ENCODE measurements around the gene UNC45B.

The UNC45B gene

DNA sequence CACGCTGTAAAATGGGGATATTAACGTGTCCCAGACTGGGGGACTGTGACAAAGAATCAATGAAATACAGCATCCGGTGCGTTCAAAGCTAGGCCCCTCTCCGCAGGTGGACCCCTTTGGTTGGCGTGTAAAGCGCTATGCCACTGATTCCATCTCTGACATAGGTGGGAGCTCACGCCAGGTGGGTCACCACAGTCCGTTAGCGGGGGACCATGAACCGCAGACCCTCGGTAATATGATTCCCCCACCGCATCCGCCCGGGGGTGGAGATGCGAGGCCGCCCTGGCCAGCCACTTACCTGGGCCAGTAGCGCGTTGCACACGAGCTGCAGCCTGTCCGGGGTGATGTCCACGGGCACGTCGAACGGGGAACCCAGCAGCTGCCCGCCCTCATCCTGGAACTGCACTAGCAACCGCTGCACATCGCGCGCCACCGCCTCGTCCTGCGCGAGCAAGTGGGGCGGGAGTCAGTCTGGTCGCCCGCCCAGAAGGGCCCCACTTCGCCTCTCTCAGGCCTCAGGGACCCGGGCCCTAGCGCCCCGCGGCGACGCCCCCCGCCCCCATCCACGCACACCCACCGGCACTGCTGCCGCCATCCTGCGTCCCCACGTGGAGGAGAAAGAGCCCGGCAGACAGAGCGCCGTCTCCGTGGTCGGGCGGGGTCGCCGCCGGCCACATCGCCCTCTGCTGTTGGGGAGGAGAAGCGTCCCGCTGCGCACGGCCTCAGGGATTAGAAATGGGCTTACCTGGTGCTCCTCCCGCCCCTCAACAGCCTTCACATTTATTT is 5.7 kb upstream of the UNC45B start, which contains the start of gene NLE1:
NLE1 (minus strand) TSS at position 623 of the 786 bp plus-strand sequence; CDS start at position 595, 28 bp downstream.
- no peak for TF ChIP-seq EZH2phosphoT487 (IDR thresholded peaks at IDR 0.05; ENCODE audit: low read depth)
- TF ChIP-seq, protein P1, sequence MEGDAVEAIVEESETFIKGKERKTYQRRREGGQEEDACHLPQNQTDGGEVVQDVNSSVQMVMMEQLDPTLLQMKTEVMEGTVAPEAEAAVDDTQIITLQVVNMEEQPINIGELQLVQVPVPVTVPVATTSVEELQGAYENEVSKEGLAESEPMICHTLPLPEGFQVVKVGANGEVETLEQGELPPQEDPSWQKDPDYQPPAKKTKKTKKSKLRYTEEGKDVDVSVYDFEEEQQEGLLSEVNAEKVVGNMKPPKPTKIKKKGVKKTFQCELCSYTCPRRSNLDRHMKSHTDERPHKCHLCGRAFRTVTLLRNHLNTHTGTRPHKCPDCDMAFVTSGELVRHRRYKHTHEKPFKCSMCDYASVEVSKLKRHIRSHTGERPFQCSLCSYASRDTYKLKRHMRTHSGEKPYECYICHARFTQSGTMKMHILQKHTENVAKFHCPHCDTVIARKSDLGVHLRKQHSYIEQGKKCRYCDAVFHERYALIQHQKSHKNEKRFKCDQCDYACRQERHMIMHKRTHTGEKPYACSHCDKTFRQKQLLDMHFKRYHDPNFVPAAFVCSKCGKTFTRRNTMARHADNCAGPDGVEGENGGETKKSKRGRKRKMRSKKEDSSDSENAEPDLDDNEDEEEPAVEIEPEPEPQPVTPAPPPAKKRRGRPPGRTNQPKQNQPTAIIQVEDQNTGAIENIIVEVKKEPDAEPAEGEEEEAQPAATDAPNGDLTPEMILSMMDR (IDR thresholded peaks at IDR 0.05; ENCODE audit: low read depth, low read length): peak; percentile 71
- Histone ChIP-seq H3K4me1 (ENCODE audit: low read length) (peaks cover 12% of the 10 kb centered on the region), H3K27ac (ENCODE audit: low read length) (peak within 1 kb of the TSS; percentile 49; the same call in 1 of the 2 replicates), H3K27me3 (ENCODE audit: low read depth, low read length) (no peaks in the 10 kb centered on the region), H3K79me2 (ENCODE audit: low read length) (peaks cover 34% of the 10 kb centered on the region), H2AFZ (ENCODE audit: low read depth, low read length) (peak within 1 kb of the TSS; percentile 99), H3K4me3 (ENCODE audit: low read length) (peak within 1 kb of the TSS; percentile 100), H3K36me3 (replicated peaks; ENCODE audit: low read depth, low read length) (peaks cover 30% of the 10 kb centered on the region), H4K20me1 (ENCODE audit: insufficient read depth, low read length) (no peaks in the 10 kb centered on the region), H3K9me3 (ENCODE audit: insufficient read depth, low read length) (no peaks in the 10 kb centered on the region), H3K4me2 (ENCODE audit: low read length) (peak within 1 kb of the TSS; percentile 87), H3K9ac (ENCODE audit: low read length) (peak within 1 kb of the TSS; percentile 96)

DNA sequence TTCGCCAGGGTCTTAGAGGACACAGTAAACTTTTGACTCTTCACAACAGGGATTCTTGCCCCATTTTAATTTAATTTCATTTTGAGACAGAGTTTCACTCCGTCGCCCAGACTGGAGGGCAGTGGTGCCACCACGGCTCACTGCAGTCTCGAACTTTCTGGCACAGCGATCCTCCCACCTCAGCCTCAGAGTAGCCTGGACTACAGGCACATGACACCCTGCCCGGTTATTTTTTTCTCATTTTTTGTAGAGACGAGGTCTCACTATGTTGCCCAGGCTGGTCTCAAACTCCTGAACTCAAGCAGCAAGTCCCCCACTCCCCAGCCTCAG is 5.2 kb upstream of the UNC45B start:
- H3K4me2 ChIP-seq (ENCODE audit: low read length): peak overlapping the region; percentile 74
- peak overlapping the region; percentile 96 for H3K9ac ChIP-seq (ENCODE audit: low read length)
- H3K27ac ChIP-seq (ENCODE audit: low read length): no peak overlapping the region
- H3K9me3 ChIP-seq (ENCODE audit: insufficient read depth, low read length): no peaks in the 10 kb centered on the region
- H3K4me1 ChIP-seq (ENCODE audit: low read length): peaks cover 12% of the 10 kb centered on the region
- H3K79me2 ChIP-seq (ENCODE audit: low read length): peaks cover 34% of the 10 kb centered on the region
- no peak for TF ChIP-seq EZH2phosphoT487 (IDR thresholded peaks at IDR 0.05; ENCODE audit: low read depth)
- TF ChIP-seq, protein P1 (IDR thresholded peaks at IDR 0.05; ENCODE audit: low read depth, low read length): no peak
- H3K4me3 ChIP-seq (ENCODE audit: low read length): peak overlapping the region; percentile 100
- H4K20me1 ChIP-seq (ENCODE audit: insufficient read depth, low read length): no peaks in the 10 kb centered on the region
- no peaks in the 10 kb centered on the region for H3K27me3 ChIP-seq (ENCODE audit: low read depth, low read length)
- H2AFZ ChIP-seq (ENCODE audit: low read depth, low read length): peak overlapping the region; percentile 99
- peaks cover 25% of the 10 kb centered on the region for H3K36me3 ChIP-seq (replicated peaks; ENCODE audit: low read depth, low read length)

DNA sequence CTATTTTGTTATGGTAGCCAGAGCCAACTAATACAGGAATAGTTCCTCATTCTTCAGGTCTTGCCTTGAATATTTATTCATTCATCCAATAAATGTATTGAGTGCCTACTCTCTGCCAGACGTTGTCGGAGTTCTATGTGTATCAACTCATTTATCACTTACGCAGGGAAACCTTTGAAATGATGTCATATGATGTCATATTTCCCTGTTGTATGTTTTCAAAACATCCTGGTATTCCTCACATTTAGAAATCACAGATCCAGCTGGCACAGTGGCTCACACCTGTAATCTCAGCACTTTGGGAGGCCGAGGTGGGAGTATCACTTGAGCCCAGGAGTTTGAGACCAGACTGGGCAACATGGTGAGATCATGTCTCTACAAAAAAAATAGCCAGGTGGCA is 2.8 kb upstream of the UNC45B start:
- H3K36me3 ChIP-seq (replicated peaks; ENCODE audit: low read depth, low read length): peaks cover 6% of the 10 kb centered on the region
- no peak overlapping the region for H3K27ac ChIP-seq (ENCODE audit: low read length)
- H3K4me2 ChIP-seq (ENCODE audit: low read length): no peak overlapping the region
- peaks cover 24% of the 10 kb centered on the region for H3K79me2 ChIP-seq (ENCODE audit: low read length)
- no peaks in the 10 kb centered on the region for H3K9me3 ChIP-seq (ENCODE audit: insufficient read depth, low read length)
- H3K9ac ChIP-seq (ENCODE audit: low read length): no peak overlapping the region
- peaks cover 12% of the 10 kb centered on the region for H3K4me1 ChIP-seq (ENCODE audit: low read length)
- H2AFZ ChIP-seq (ENCODE audit: low read depth, low read length): no peak overlapping the region
- H3K4me3 ChIP-seq (ENCODE audit: low read length): no peak overlapping the region
- no peaks in the 10 kb centered on the region for H3K27me3 ChIP-seq (ENCODE audit: low read depth, low read length)
- H4K20me1 ChIP-seq (ENCODE audit: insufficient read depth, low read length): no peaks in the 10 kb centered on the region
- TF ChIP-seq, protein P1 (IDR thresholded peaks at IDR 0.05; ENCODE audit: low read depth, low read length): no peak
- TF ChIP-seq EZH2phosphoT487 (IDR thresholded peaks at IDR 0.05; ENCODE audit: low read depth): no peak

- Histone ChIP-seq H2AFZ (ENCODE audit: low read depth, low read length) (no peak overlapping the region), H3K36me3 (replicated peaks; ENCODE audit: low read depth, low read length) (no peaks in the 10 kb centered on the region), H3K4me3 (ENCODE audit: low read length) (no peak overlapping the region), H3K9ac (ENCODE audit: low read length) (no peak overlapping the region), H3K27ac (ENCODE audit: low read length) (no peak overlapping the region), H3K79me2 (ENCODE audit: low read length) (peaks cover 9% of the 10 kb centered on the region), H3K27me3 (ENCODE audit: low read depth, low read length) (no peaks in the 10 kb centered on the region), H4K20me1 (ENCODE audit: insufficient read depth, low read length) (no peaks in the 10 kb centered on the region), H3K4me1 (ENCODE audit: low read length) (peaks cover 3% of the 10 kb centered on the region; the same call in 1 of the 2 replicates), H3K4me2 (ENCODE audit: low read length) (no peak overlapping the region), H3K9me3 (ENCODE audit: insufficient read depth, low read length) (no peaks in the 10 kb centered on the region)
- TF ChIP-seq, protein P1 (IDR thresholded peaks at IDR 0.05; ENCODE audit: low read depth, low read length): no peak
- TF ChIP-seq EZH2phosphoT487 (IDR thresholded peaks at IDR 0.05; ENCODE audit: low read depth): no peak
Observed at GRCh38 chr17:35146214-35146833, 1.3 kb upstream of the UNC45B start.
